CD4-positive, alpha-beta T cell (primary cell): ENCODE measurements around the gene KCNJ8. TPM values are rescaled to one million over a fixed set of nuclear protein-coding genes. Genes with fewer than 3 reads are reported as not detected.

Experiments used
- ATAC-seq: fragments of 200-7000 bp; cut with Tn5 transposase; one replicate; pipeline ENCODE4 v1.10.0; 2022; ENCODE audit warnings: mild to moderate bottlenecking; ENCODE audit not compliant: poor library complexity
- CTCF ChIA-PET: fragments of 350-600 bp; sonication (Branson Sonifier 250); formaldehyde crosslinking; loops from one replicate; lab custom pipeline; 2021; ENCODE audit warnings: antibody characterized with exemption, inconsistent platforms; lab: Charles Lee
- POLR2A ChIA-PET: fragments of 350-600 bp; sonication (Branson Sonifier 250); formaldehyde crosslinking; loops from one replicate; lab custom pipeline; 2021; ENCODE audit warnings: antibody characterized with exemption, inconsistent platforms; lab: Charles Lee
- DNase-seq, 14 experiments: peaks; one replicate each; pipeline ENCODE4 v3.0.0-alpha.2; 2013 to 2020; ENCODE audit warnings: mixed read lengths in 2 of 14
- H3K27ac ChIP-seq, 2 donors: one replicate each; pipeline versions ENCODE4 v1.5.1 to v1.7.0; 2013; ENCODE audit warnings: low read length in 2 of 2, low read depth in 1 of 2, mild to moderate bottlenecking in 1 of 2
- H3K27me3 ChIP-seq, 2 experiments: 1 replicate in 1 of 2; 2 replicates in 1 of 2; pipeline versions ENCODE4 v1.6.1 to v1.7.0; 2013; ENCODE audit warnings: low read length in 2 of 2, control low read depth in 1 of 2, mild to moderate bottlenecking in 1 of 2, moderate library complexity in 1 of 2; ENCODE audit not compliant: insufficient read depth in 2 of 2, control insufficient read depth in 1 of 2
- H3K36me3 ChIP-seq: one replicate; pipeline ENCODE4 v1.6.1; 2013; ENCODE audit warnings: low read length, control low read depth; ENCODE audit not compliant: insufficient read depth
- H3K4me1 ChIP-seq: one replicate; pipeline ENCODE4 v1.6.1; 2013; ENCODE audit warnings: low read length, control low read depth; ENCODE audit not compliant: insufficient read depth
- H3K4me3 ChIP-seq: one replicate; pipeline ENCODE4 v1.5.1; 2013; ENCODE audit warnings: mild to moderate bottlenecking, low read length, moderate library complexity
- H3K9me3 ChIP-seq, 2 experiments: 1 replicate in 1 of 2; 2 replicates in 1 of 2; pipeline versions ENCODE4 v1.6.1 to v1.7.0; 2013; ENCODE audit warnings: low read length in 2 of 2, mild to moderate bottlenecking in 2 of 2, control low read depth in 1 of 2, moderate library complexity in 1 of 2; ENCODE audit not compliant: control insufficient read depth in 1 of 2, insufficient read depth in 1 of 2
- H3K27ac Mint-ChIP-seq: one replicate; pipeline ENCODE4 v1.8.0; 2020; ENCODE audit warnings: mixed read lengths
- H3K27me3 Mint-ChIP-seq: one replicate; pipeline ENCODE4 v1.8.0; 2021; ENCODE audit warnings: mixed read lengths
- H3K36me3 Mint-ChIP-seq: one replicate; pipeline ENCODE4 v1.8.0; 2021; ENCODE audit warnings: low read depth, mixed read lengths
- H3K4me1 Mint-ChIP-seq: one replicate; pipeline ENCODE4 v1.8.0; 2021; ENCODE audit warnings: low read depth, mixed read lengths
- H3K4me3 Mint-ChIP-seq: one replicate; pipeline ENCODE4 v1.8.0; 2020; ENCODE audit warnings: mild to moderate bottlenecking, mixed read lengths
- H3K9me3 Mint-ChIP-seq: one replicate; pipeline ENCODE4 v1.8.0; 2020; ENCODE audit warnings: mixed read lengths
- CTCF ChIP-seq: fragments of 200-600 bp; IDR thresholded peaks from one replicate; pipeline ENCODE4 v1.8.0; 2022; ENCODE audit warnings: antibody characterized with exemption, mild to moderate bottlenecking
- intact Hi-C, 2 experiments: fragments of 100-400 bp; cut with DNase I in 1 of 2; cut with micrococcal nuclease in 1 of 2; formaldehyde crosslinking; loops; one replicate each; pipeline versions ENCODE4 v1.15.1 to v1.9.0; 2023 to 2025; cut with DNase I, micrococcal nuclease
- total RNA-seq, 174 experiments: library from RNA in 2 of 174; stranded (reverse) in 2 of 174; gene quantifications; one replicate each; pipeline ENCODE4 v1.2.3 and lab custom pipeline; 2021 to 2026

KCNJ8 gene
- total RNA-seq, 2 experiments from 2014 or later: not detected

DNA sequence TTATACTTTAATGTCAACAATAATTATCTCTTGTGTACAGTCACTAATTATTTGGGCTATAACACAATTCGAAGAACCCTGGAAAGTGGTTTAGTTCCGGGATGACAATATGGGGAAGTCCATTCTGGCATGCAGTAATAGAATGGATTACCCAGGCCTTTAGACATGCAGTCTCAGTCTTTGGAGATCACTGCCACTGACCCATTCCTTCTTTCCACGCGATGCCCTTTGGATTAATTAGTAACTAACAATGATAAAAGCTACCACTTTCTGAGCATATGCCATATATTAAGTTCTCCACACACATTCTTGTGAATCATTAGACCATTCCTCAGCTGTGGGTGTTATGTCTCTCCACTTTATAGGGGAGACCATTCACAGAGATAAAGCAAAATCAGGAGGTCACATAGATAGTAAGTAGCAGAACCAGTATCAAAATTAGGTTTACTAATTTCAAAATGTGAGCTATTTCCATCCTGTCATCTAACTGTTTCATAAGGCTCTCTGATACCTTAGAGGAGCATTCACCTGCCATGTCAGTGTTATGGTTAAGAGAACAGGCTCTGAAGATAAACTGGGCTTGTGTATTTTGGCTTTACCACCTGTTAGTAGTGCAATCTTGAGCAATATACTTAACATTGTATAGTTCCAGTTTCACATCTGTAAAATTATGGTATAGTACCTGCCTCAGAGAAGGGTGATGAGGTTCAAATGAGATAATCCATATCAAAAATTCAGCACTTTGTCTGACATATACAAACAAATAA is 27.2 kb upstream of the KCNJ8 start:
- H3K4me3 Mint-ChIP-seq: no peak overlapping the region
- H3K4me1 ChIP-seq: no peaks in the 10 kb centered on the region
- DNase-seq (no peak), ATAC-seq (no peak)
- intact Hi-C loops: no loop called here
- ChIA-PET CTCF (interaction anchor here (0.5 kb wide), 1 partner anchor 20 kb away, joined by 3 read pairs; no protein-coding TSS in a partner anchor), POLR2A (no interaction called here)
- no peaks in the 10 kb centered on the region for H3K36me3 Mint-ChIP-seq
- no peaks in the 10 kb centered on the region for H3K36me3 ChIP-seq
- H3K27ac Mint-ChIP-seq: no peak overlapping the region
- no peaks in the 10 kb centered on the region for H3K4me1 Mint-ChIP-seq
- TF ChIP-seq CTCF: no peak
- H3K9me3 Mint-ChIP-seq: no peaks in the 10 kb centered on the region
- no peak overlapping the region for H3K27ac ChIP-seq
- H3K9me3 ChIP-seq: no peaks in the 10 kb centered on the region
- H3K4me3 ChIP-seq: no peak overlapping the region
- no peaks in the 10 kb centered on the region for H3K27me3 ChIP-seq
- H3K27me3 Mint-ChIP-seq: no peaks in the 10 kb centered on the region

GRCh38 chr12:21800011-21800410 is 25.5 kb upstream of the KCNJ8 start:
- H3K27me3 Mint-ChIP-seq: peaks cover 7% of the 10 kb centered on the region
- ChIA-PET CTCF (no interaction called here), POLR2A (no interaction called here)
- H3K36me3 ChIP-seq: no peaks in the 10 kb centered on the region
- no peak for TF ChIP-seq CTCF
- ATAC-seq (no peak), DNase-seq (no peak)
- H3K27ac Mint-ChIP-seq: no peak overlapping the region
- no peak overlapping the region for H3K4me3 Mint-ChIP-seq
- H3K9me3 Mint-ChIP-seq: no peaks in the 10 kb centered on the region
- no peaks in the 10 kb centered on the region for H3K4me1 ChIP-seq
- intact Hi-C loops: no loop called here
- H3K27me3 ChIP-seq: no peaks in the 10 kb centered on the region
- no peak overlapping the region for H3K27ac ChIP-seq
- H3K4me1 Mint-ChIP-seq: no peaks in the 10 kb centered on the region
- H3K9me3 ChIP-seq: peaks cover 0 to 3% of the 10 kb centered on the region in 2 experiments
- H3K36me3 Mint-ChIP-seq: no peaks in the 10 kb centered on the region
- H3K4me3 ChIP-seq: no peak overlapping the region

- POLR2A ChIA-PET: no interaction called here
- intact Hi-C loops: no loop called here
These were observed 23.0 kb upstream of the KCNJ8 start for GRCh38 chr12:21797539-21797938.

More at GRCh38 chr12:21797539-21797938, 23.0 kb upstream of the KCNJ8 start:
- Histone ChIP-seq H3K4me1 (no peaks in the 10 kb centered on the region), H3K4me3 (no peak overlapping the region), H3K27ac (no peak overlapping the region), H3K9me3 (peaks cover 0 to 3% of the 10 kb centered on the region in 2 experiments), H3K36me3 (no peaks in the 10 kb centered on the region), H3K27me3 (no peaks in the 10 kb centered on the region)
- ATAC-seq (no peak), DNase-seq (no peak)
- CTCF ChIA-PET: no interaction called here
- Mint-ChIP-seq H3K4me1 (no peaks in the 10 kb centered on the region), H3K36me3 (no peaks in the 10 kb centered on the region), H3K4me3 (no peak overlapping the region), H3K27ac (no peak overlapping the region), H3K9me3 (no peaks in the 10 kb centered on the region), H3K27me3 (peaks cover 17% of the 10 kb centered on the region)
- no peak for TF ChIP-seq CTCF
